Right forelimb (tissue), 1 donor: Measurements from ENCODE around the gene ZNF385D.

Experiments
- DNase-seq: peaks from one replicate; pipeline ENCODE4 v3.0.0-alpha.2; 2018

The ZNF385D gene

DNA sequence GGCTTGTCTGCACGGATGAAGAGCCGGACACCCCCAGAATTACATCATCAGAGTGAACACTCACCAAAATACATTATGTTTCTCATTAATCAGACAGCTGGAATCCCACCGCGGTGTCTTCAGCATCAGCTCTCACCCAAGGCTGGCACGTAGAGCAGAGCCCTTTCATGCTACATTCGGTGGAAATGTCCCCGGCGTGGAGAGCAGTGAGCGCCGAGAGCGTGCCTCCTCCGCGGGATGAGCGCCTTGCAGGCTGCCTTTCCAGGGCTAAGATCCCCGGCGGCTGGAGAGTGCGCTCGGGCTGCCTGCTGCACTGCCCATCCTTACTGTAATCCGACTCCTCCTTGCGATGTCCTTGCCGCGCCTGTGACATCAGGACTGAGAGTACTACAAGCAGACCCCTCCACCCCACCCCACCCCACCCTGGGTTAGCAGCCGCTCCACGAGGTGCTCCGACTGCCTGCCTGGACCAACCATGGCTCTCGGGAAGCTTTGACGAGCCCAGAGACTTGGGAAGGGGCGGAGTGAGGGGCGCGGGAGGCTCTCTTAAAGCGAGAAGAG, at the start of gene ZNF385D:
TSS of gene ZNF385D (minus strand) at position 380 of the 561 bp plus-strand sequence. CDS start at position 86, 294 bp downstream.
- DNase-seq = peak; percentile 87

DNA sequence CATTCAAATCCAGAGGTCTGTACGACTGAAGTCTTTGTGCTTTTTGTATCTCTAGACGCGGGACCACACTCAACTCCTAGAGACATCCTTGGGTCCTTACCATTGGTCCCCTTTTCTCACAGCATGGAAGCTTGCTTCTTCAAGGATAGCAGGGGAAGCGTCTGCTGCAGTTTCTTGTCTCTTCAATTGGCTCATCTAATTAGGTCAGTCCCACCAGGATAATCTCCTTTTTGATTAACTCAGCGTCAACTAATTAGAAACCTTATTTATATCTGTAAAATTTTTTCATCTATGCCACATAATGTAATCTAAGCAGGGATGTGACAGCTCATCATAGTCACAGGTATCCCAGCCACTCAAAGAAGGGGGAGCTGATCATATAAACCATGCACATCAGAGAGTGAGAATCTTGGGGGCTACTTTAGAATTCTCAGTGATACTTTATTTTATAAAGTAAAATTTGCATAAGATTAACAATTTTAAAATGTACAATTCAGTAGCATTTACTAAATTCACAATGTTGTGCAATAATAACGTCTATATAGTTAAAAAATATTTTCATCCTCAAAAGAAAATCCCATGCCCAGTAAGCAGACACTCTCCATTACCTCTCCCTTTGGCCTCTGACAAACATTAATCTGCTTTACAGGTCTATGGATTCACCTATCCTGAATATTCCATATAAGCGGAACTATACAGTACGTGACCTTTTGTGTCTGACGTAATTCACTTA, 47.5 kb upstream of the ZNF385D start:
- no peak for DNase-seq

GRCh38 chr3:21795921-21796320, 44.9 kb upstream of the ZNF385D start:
- DNase-seq = no peak

DNA sequence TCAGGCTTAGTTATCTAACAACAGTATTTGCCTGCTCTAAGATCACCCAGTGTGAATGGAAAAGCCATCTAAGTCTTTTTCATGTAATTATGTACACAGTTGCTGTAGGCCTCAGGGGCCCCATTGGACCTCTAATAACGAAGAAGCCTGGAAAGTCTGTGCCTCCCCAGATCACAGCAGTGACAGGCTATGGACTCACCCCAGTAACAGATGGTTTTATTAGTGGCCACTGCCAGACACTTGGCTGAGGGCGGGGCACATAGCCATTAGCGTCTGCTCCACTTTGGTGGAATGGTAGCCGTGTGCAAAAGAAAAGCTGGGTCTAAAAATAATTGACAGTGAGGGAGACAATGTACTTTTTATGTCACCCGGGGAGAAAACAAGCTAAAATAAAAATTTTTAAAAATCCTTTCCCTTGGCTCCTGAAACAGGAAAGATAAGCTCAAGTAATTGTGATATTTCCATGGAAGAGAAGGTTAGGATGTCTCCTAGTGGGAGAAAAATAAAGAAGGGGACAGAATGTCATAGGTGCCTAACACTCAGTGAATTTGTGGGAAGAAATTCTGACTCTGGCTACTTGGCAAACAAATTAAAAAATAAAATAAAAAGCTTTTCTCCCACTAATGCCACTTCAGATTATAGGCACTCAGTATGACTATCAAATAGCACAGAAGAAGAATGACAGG, 44.3 kb upstream of the ZNF385D start:
- no peak for DNase-seq

DNA sequence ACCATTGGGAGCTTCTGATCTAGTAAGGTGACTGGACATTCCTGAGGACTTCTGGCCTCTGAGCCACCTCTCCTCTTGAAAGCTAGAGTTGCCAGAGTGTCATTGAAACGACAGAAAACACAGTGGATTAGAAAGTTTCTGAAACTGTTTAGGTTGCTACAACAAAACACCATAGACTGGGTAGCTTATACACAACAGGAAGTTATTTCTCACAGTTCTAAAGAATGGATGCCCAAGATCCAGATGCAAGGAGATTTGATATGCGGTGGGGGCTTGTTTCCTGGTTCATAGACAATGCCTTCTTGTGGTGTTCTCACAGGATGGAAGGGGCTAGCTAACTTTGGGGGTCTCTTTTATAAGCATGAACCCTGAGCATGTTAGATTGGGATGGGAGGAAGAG, 43.3 kb upstream of the ZNF385D start:
- no peak for DNase-seq

DNA sequence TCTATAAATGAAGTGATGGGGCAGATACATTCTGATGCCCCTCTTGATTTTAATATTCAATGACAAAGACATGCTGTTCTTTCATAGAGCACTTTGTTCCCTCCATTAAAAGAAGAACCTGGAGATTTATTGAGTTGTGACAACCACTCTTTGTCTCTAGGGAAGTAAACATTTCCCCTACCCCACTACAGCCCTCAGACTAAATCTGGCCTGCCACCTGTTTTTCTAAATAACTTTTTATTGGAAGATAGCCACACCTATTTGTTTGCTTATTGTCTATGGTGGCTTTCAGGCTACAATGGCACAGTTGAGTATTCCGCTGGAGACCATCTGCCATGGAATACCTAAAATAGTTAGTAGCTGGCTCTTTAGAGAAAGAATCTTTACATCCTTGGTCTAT, 41.2 kb upstream of the ZNF385D start:
- no peak for DNase-seq

DNA sequence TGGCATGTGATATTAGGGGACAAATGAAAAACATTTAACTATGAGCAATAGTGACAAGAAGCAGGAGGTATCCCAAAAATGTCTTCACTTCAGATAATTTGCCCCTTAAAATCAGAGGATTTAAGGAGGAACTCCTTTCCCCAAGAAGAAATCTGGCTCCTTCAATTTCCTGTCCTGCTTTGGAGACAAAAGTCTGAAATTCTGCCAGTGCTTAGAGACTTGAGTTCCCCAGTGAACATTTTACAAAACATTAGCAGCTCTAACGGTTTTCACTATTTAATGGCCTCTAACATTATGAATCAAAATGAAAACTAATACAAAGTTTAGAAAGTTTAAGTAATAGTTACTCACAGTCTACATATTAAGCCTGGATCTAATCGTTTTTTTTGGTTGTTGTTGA, 40.3 kb upstream of the ZNF385D start:
- DNase-seq = no peak

GRCh38 chr3:21790466-21790865, 39.5 kb upstream of the ZNF385D start:
- DNase-seq = no peak

DNA sequence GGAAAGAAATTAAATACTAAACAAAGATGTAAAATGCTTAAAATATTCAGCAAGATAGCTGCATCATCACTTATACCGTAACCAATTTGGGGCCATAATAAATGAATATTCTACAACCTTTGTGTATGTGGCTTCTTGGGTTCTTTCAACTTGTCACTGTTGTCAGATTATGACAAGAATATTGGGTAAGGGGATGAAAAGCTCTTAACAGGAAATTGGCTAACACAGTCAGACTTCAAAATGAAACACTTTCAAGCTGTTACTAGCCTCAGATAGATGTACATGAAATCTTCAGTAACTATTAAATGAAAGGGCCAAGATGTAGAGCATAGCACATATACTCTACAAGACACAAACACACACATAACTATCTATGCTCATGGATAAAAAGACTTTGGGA, 38.7 kb upstream of the ZNF385D start:
- no peak for DNase-seq

- DNase-seq = no peak
These were observed 35.4 kb upstream of the ZNF385D start for GRCh38 chr3:21786438-21786797.

- no peak for DNase-seq
These were observed 34.9 kb upstream of the ZNF385D start for GRCh38 chr3:21785765-21786437.

GRCh38 chr3:21783839-21784238, 32.8 kb upstream of the ZNF385D start:
- no peak for DNase-seq

DNA sequence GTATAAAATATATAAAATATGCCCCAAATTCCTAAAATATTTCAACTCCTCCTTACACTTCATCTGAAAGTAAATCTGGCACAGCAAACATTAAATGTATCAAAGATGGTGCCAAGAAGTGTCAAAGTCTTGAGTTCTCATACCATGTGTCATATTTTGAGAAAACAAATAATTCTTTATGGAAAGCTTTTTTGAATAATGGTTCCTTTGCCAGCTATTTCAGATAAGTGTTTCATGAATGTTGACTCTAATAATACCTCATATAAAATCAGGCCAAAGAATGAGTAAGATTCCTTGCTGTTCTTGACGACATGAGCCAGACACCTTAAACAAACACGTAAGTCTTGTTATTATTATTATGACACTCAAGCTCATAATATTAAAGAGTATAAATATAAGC, 30.3 kb upstream of the ZNF385D start:
- DNase-seq = no peak

- DNase-seq = no peak
These were observed 28.9 kb upstream of the ZNF385D start for GRCh38 chr3:21779909-21780308.

DNA sequence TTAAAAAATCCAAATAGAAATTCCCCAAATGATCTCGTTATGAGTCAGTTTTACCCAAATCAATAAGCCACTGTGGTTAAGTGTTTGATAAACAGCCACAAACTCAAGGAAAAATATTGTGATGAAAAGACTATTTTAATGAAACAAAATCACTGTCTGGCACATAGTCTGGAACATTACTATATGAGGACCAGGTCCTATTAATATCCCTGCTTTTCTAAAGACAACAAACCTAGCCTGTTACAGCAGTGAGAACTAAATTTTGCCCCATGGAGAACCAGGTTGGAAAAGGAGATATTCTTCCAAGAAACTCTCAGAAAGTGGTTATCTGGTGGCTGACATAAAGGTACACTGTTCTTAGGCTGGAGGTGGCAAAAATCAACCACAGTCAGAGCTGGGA, 27.7 kb upstream of the ZNF385D start:
- no peak for DNase-seq

DNA sequence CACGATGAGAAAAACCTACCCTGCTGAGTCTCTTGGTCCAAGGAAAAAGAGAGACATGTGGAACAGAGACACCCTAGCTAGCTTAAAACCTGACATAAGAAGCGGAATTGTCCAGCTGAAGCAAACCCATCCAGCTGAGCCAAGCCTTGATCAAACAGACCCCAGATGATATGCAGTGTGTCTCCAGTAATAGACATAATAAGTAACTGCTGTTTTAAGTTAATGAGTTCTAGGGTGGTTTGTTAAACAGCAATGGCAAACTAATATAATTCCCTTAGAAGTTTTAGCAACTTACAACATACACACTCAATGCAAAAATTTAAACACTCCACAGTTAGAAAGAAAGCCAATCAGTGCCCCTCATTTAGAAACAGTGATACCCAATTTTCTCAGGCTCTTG, 26.8 kb upstream of the ZNF385D start:
- no peak for DNase-seq

DNA sequence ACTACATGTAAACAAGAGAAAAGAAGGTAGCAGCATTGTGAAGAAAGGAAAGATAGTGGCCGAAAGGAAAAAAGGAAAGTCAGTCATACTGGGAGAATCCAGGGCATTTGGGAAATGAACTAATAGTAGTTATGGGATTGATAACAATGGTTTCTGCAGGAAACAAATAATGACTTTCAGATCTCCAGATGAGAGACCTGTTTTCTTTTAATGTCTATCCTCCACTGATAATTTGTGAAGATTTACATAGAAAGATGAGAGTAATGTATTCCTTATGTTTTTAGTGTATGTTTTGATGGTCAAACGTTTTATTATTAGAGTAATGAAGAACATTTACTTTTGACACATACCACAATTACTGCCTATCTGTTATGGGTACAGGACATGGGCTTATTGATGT, 15.0 kb upstream of the ZNF385D start:
- DNase-seq = no peak

DNA sequence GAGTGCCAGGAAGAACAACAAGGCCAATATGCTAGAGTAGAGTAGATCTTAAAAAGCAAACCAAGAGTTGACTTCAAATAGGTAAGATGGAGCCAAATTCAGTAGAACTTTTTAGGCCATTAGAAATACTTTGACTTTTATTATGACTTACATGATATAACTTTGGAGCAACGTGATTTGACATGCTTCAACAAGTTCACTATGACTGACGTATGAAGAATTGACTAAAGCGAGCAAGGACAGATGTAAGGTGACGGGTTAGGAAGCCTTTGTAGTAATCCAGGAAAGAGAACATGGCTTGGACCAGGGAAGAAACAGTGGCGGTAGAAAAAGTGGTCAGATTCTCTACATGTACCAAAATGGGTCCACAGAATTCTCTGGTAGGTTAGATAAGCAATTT, 4.9 kb upstream of the ZNF385D start:
- no peak for DNase-seq

GRCh38 chr3:21754839-21755238, 3.8 kb upstream of the ZNF385D start:
- DNase-seq = no peak

DNA sequence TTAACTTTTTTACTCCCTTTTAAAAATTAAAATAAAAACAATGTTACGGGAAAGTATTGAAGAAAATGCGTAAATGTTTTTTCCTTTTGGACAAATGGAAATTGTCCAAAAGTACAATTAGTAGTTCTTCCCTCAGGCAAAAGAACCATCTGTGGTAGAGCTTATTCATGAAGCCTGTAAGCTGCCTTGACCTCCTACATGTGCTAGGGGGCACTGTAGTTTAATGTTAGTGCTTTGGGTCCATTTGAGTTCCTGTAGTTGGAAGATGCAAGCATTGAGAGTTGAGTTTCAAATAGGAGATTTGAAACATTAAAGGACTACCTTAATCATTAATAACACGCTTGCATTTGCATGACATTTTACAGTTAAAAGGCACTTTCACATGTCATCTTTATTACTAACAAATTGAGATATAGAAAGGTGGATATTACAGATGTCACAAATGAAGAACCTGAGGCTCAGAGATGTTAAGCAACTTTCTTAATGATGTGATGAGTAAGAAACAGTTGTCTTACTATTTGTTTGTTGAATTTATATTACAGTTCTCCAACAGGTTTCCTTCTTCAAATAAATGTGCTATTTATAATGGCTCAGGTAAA, 1.8 kb upstream of the ZNF385D start:
- DNase-seq = no peak

DNA sequence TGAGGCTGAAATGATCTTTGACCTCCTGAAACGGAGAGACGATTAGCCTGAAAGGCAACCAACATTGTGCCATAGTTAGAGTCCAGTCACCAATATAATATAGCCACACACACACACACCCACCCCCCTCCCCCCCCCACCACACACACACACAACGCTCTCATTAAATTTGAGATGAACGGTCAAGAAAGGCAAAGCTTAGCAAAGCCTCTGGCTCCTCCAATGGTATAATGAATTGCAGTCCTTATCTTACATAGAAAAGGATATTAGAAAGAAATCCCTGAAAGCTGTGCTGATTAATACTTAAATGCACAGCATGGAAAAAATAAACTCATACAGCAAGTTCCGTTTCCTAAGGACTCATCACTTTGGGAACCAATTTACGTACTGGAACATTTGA, 876 bp upstream of the ZNF385D start:
- no peak for DNase-seq

DNA sequence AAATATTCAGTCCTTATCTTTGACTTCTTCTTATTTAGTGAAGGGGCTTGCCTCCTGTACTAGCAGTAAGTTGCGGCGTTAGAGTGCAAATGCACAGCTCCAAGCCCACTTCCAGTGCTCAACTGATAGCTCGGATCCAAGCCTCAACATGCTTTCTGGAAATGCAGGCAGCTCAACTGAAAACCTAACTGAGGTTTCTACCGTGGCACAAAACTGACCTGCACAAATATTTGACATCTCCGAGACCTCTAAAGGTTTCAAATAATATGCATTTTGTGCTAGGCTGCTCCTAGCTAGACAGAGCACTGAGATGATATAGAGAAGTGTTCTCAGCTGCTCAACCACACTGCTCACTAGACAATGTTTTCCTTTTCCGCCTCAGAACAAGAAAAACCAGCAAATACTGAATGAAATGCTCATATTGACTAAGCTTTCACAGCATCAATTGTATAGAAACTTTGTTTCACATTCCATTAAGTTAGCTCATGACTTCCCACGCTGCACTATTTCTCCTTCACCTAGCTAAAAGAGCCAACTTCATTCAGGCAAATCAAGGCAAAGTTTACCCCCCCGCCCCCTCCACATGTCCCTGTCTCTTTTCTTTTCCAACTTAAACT, 822 bp downstream of the ZNF385D start:
- DNase-seq = no peak

- DNase-seq = no peak
These were observed 2.9 kb downstream of the ZNF385D start for GRCh38 chr3:21747966-21748555.
